ENCODE results near the gene MBNL3.

DNA sequence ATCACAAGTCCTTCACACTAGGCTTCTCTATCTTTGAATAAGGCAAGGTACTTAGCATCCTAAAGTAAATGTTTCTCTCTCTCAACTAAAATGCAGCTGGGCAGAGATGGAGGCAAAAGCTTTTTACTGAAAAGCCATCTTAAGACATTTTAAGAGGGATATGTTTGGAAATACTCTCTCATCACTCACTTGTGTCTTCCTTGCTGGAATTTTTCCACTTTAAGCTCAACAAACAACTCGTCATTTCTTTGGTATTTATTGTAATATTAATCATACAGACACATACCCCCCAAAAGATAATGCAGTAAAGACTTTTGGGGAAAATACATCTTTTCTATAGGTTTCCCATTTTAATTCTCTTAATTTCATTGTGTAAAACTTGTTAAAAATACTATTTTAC lies 16.4 kb downstream of the MBNL3 start:
- TF ChIP-seq, protein P1, sequence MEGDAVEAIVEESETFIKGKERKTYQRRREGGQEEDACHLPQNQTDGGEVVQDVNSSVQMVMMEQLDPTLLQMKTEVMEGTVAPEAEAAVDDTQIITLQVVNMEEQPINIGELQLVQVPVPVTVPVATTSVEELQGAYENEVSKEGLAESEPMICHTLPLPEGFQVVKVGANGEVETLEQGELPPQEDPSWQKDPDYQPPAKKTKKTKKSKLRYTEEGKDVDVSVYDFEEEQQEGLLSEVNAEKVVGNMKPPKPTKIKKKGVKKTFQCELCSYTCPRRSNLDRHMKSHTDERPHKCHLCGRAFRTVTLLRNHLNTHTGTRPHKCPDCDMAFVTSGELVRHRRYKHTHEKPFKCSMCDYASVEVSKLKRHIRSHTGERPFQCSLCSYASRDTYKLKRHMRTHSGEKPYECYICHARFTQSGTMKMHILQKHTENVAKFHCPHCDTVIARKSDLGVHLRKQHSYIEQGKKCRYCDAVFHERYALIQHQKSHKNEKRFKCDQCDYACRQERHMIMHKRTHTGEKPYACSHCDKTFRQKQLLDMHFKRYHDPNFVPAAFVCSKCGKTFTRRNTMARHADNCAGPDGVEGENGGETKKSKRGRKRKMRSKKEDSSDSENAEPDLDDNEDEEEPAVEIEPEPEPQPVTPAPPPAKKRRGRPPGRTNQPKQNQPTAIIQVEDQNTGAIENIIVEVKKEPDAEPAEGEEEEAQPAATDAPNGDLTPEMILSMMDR (IDR thresholded peaks at IDR 0.05; ENCODE audit: low read length), result no peak
- no peak for TF ChIP-seq EZH2 (IDR thresholded peaks at IDR 0.05; ENCODE audit: borderline replicate concordance, low read length)

Measured in OCI-LY1 (cell line).